Epithelial cell of prostate (primary cell): Measurements from ENCODE around the gene CGB1.
"Not testable (repeated sequence)": the region's sequence is repeated elsewhere in the genome, so short reads cannot be mapped to it uniquely, and the experiment has no call there.

Experiments used
- DNase-seq: peaks from one replicate; pipeline ENCODE4 v3.0.0-alpha.2; 2011; ENCODE audit warnings: low read depth, low spot score
- H3K27ac ChIP-seq: fragments of 450-650 bp; 2 replicates; pipeline ENCODE4 v1.5.1; 2017; ENCODE audit warnings: mild to moderate bottlenecking

The CGB1 gene

GRCh38 chr19:49036815-49037214 lies at the start of gene CGB1:
CGB1 (minus strand) TSS chr19:49036895; CDS start chr19:49036711, 184 bp downstream.
- not testable (repeated sequence) for H3K27ac ChIP-seq, DNase-seq

- H3K27ac ChIP-seq = no peak overlapping the region
- no peak for DNase-seq
Observed at GRCh38 chr19:49086296-49086695, 49.6 kb upstream of the CGB1 start.

- peak overlapping the region; percentile 69 for H3K27ac ChIP-seq
Observed at GRCh38 chr19:49085868-49086232, 49.2 kb upstream of the CGB1 start.

GRCh38 chr19:49085020-49085867 lies 48.5 kb upstream of the CGB1 start, which contains the start of gene SNRNP70:
SNRNP70 (plus strand) TSS chr19:49085451; CDS start chr19:49086415, 964 bp downstream.
- peak; percentile 96 for DNase-seq
- H3K27ac ChIP-seq = peak within 1 kb of the TSS; percentile 69

More at GRCh38 chr19:49085868-49086232, 49.2 kb upstream of the CGB1 start:
- no peak for DNase-seq

- no peak for DNase-seq
- peak overlapping the region; percentile 69 for H3K27ac ChIP-seq
Observed at GRCh38 chr19:49084206-49085019, 47.7 kb upstream of the CGB1 start.

GRCh38 chr19:49081273-49081672 lies 44.6 kb upstream of the CGB1 start:
- DNase-seq = no peak

GRCh38 chr19:49080392-49080791 lies 43.7 kb upstream of the CGB1 start:
- H3K27ac ChIP-seq = no peak overlapping the region
- no peak for DNase-seq

More at GRCh38 chr19:49081273-49081672, 44.6 kb upstream of the CGB1 start:
- no peak overlapping the region for H3K27ac ChIP-seq

GRCh38 chr19:49074869-49075268 lies 38.2 kb upstream of the CGB1 start:
- not testable (repeated sequence) for DNase-seq, H3K27ac ChIP-seq

- no peak for DNase-seq
- no peak overlapping the region for H3K27ac ChIP-seq
Observed at GRCh38 chr19:49073514-49074378, 37.1 kb upstream of the CGB1 start.

GRCh38 chr19:49071860-49072547 lies 35.3 kb upstream of the CGB1 start:
- no peak for DNase-seq
- no peak overlapping the region for H3K27ac ChIP-seq

- H3K27ac ChIP-seq = no peak overlapping the region
- no peak for DNase-seq
Observed at GRCh38 chr19:49070416-49070815, 33.7 kb upstream of the CGB1 start.

- H3K27ac ChIP-seq = no peak overlapping the region
- no peak for DNase-seq
Observed at GRCh38 chr19:49069026-49069425, 32.3 kb upstream of the CGB1 start.

- H3K27ac ChIP-seq = no peak overlapping the region
- no peak for DNase-seq
Observed at GRCh38 chr19:49067554-49067953, 30.9 kb upstream of the CGB1 start.

- H3K27ac ChIP-seq = no peak overlapping the region
- no peak for DNase-seq
Observed at GRCh38 chr19:49065905-49066512, 29.3 kb upstream of the CGB1 start.

GRCh38 chr19:49064768-49065611 lies 28.3 kb upstream of the CGB1 start, which contains the start of gene NTF4:
NTF4 (minus strand) TSS chr19:49064818; CDS start chr19:49061997, 2,821 bp downstream.
- peak within 1 kb of the TSS; percentile 92 for H3K27ac ChIP-seq
- no peak for DNase-seq

GRCh38 chr19:49064029-49064629 lies 27.4 kb upstream of the CGB1 start:
- peak overlapping the region; percentile 92 for H3K27ac ChIP-seq
- no peak for DNase-seq

- no peak overlapping the region for H3K27ac ChIP-seq
- no peak for DNase-seq
Observed at GRCh38 chr19:49061445-49061844, 24.8 kb upstream of the CGB1 start.

GRCh38 chr19:49061000-49061399 lies 24.3 kb upstream of the CGB1 start:
- no peak for DNase-seq
- no peak overlapping the region for H3K27ac ChIP-seq
